ENCODE data around the gene SPATA6L. TPM values are rescaled to one million over a fixed set of nuclear protein-coding genes. Genes with fewer than 3 reads are reported as not detected.
A peak's percentile ranks its signal among the peaks of the same experiment; 100 is the strongest.

Gene SPATA6L
- total RNA-seq, 1 donor from 2014 or later, result 0.53 TPM

GRCh38 chr9:4663956-4664355, 2.3 kb downstream of the SPATA6L start:
- intact Hi-C loops (cut with micrococcal nuclease), result loop anchor here (5.0 to 10.0 kb wide), 2 partner anchors 199 to 323 kb away; partner anchors contain the start of gene JAK2
- DNase-seq (no peak), ATAC-seq (ENCODE audit: low read depth) (no peak)
- Mint-ChIP-seq H3K4me1 (peaks cover 49% of the 10 kb centered on the region), H3K9me3 (no peaks in the 10 kb centered on the region), H3K27me3 (peaks cover 14% of the 10 kb centered on the region), H3K36me3 (ENCODE audit: low read depth) (peaks cover 4% of the 10 kb centered on the region), H3K4me3 (peak overlapping the region; percentile 92), H3K27ac (no peak overlapping the region)
- ChIA-PET CTCF (no interaction called here), POLR2A (interaction anchor here (0.7 to 3.2 kb wide), 2 partner anchors 11 to 16 kb away, joined by 3 to 21 read pairs; partner anchors contain the start of gene CDC37L1)
- TF ChIP-seq CTCF (IDR thresholded peaks at IDR 0.05), result no peak

GRCh38 chr9:4662989-4663792, 3.1 kb downstream of the SPATA6L start:
- H3K4me3 Mint-ChIP-seq, result peak overlapping the region; percentile 92
- H3K27ac Mint-ChIP-seq, result peak overlapping the region; percentile 66
- intact Hi-C loops (cut with micrococcal nuclease), result loop anchor here (1.0 to 10.0 kb wide), 4 partner anchors 16 to 324 kb away; partner anchors contain the start of genes AK3, CDC37L1 and JAK2
- H3K9me3 Mint-ChIP-seq, result no peaks in the 10 kb centered on the region
- TF ChIP-seq CTCF (IDR thresholded peaks at IDR 0.05), result no peak
- H3K36me3 Mint-ChIP-seq (ENCODE audit: low read depth), result peaks cover 4% of the 10 kb centered on the region
- DNase-seq, result no peak
- peaks cover 49% of the 10 kb centered on the region for H3K4me1 Mint-ChIP-seq
- peaks cover 9% of the 10 kb centered on the region for H3K27me3 Mint-ChIP-seq
- no peak for ATAC-seq (ENCODE audit: low read depth)
- ChIA-PET POLR2A (interaction anchor here (0.6 to 3.2 kb wide), 3 partner anchors 11 to 79 kb away, joined by 3 to 21 read pairs (median 5); partner anchors contain the start of gene CDC37L1), CTCF (no interaction called here)

- Mint-ChIP-seq H3K9me3 (no peaks in the 10 kb centered on the region), H3K36me3 (ENCODE audit: low read depth) (peaks cover 4% of the 10 kb centered on the region), H3K4me3 (peak within 1 kb of the TSS; percentile 92), H3K27me3 (peaks cover 8% of the 10 kb centered on the region), H3K27ac (peak within 1 kb of the TSS; percentile 80), H3K4me1 (peaks cover 47% of the 10 kb centered on the region)
- ChIA-PET CTCF (no interaction called here), POLR2A (interaction anchor here (0.6 to 3.2 kb wide), 3 partner anchors 17 to 80 kb away, joined by 3 to 21 read pairs (median 5); partner anchors contain the start of genes AK3 and CDC37L1)
- DNase-seq (peak; percentile 66), ATAC-seq (ENCODE audit: low read depth) (peak; percentile 87)
- TF ChIP-seq CTCF (IDR thresholded peaks at IDR 0.05), result no peak
- intact Hi-C loops (cut with micrococcal nuclease), result loop anchor here (1.0 to 10.0 kb wide), 4 partner anchors 17 to 325 kb away; partner anchors contain the start of genes AK3, CDC37L1 and JAK2
Measured at GRCh38 chr9:4662108-4662988, 3.9 kb downstream of the SPATA6L start, which contains the start of gene PLPP6. Gene PLPP6 (plus strand): TSS chr9:4662294. CDS start chr9:4662376, 82 bp downstream.

- ChIA-PET CTCF (interaction anchor here (1.1 kb wide), 1 partner anchor 18 kb away, joined by 3 read pairs; the partner anchor contains the start of gene CDC37L1), POLR2A (interaction anchor here (0.8 to 3.2 kb wide), 2 partner anchors 18 to 79 kb away, joined by 3 to 21 read pairs; partner anchors contain the start of genes AK3 and CDC37L1)
- intact Hi-C loops (cut with micrococcal nuclease), result loop anchor here (1.0 to 10.0 kb wide), 4 partner anchors 18 to 326 kb away; partner anchors contain the start of genes AK3, CDC37L1 and JAK2
- H3K27ac Mint-ChIP-seq, result peak overlapping the region; percentile 80
- peaks cover 46% of the 10 kb centered on the region for H3K4me1 Mint-ChIP-seq
- no peaks in the 10 kb centered on the region for H3K9me3 Mint-ChIP-seq
- TF ChIP-seq CTCF (IDR thresholded peaks at IDR 0.05), result no peak
- ATAC-seq (ENCODE audit: low read depth) (no peak), DNase-seq (no peak)
- H3K4me3 Mint-ChIP-seq, result peak overlapping the region; percentile 92
- peaks cover 4% of the 10 kb centered on the region for H3K36me3 Mint-ChIP-seq (ENCODE audit: low read depth)
- H3K27me3 Mint-ChIP-seq, result peaks cover 8% of the 10 kb centered on the region
Measured at GRCh38 chr9:4661611-4662010, 4.7 kb downstream of the SPATA6L start.
